ENCODE measurements around the gene ZNF358.

GRCh38 chr19:7524523-7524922 is 8.6 kb downstream of the ZNF358 start:
- TF ChIP-seq CTCF (conservative IDR thresholded peaks at IDR 0.05) = no peak
- no peak for TF ChIP-seq ZFX (IDR thresholded peaks at IDR 0.05)
